NCI-H2171 treated with DMSO at 0.1 percent for 48 hours (cell line): ENCODE measurements around the gene CYGB.
"Not testable (repeated sequence)": the region's sequence is repeated elsewhere in the genome, so short reads cannot be mapped to it uniquely, and the experiment has no call there.

Experiments
- DNase-seq: peaks from one replicate; lab custom pipeline; 2025; lab: John Stamatoyannopoulos, UW

CYGB gene

GRCh38 chr17:76567634-76568432, 30.3 kb upstream of the CYGB start:
- DNase-seq = no peak

- DNase-seq = no peak
Observed at GRCh38 chr17:76566988-76567431, 29.5 kb upstream of the CYGB start.

- no peak for DNase-seq
Observed at GRCh38 chr17:76566613-76566943, 29.1 kb upstream of the CYGB start.

- no peak for DNase-seq
Observed at GRCh38 chr17:76565728-76566612, 28.5 kb upstream of the CYGB start.

GRCh38 chr17:76564991-76565727, 27.6 kb upstream of the CYGB start:
- DNase-seq = not testable (repeated sequence)

GRCh38 chr17:76563359-76563758, 25.9 kb upstream of the CYGB start:
- not testable (repeated sequence) for DNase-seq

GRCh38 chr17:76562734-76563148, 25.2 kb upstream of the CYGB start:
- DNase-seq = no peak

GRCh38 chr17:76561799-76562268, 24.3 kb upstream of the CYGB start:
- no peak for DNase-seq

- DNase-seq = no peak
Observed at GRCh38 chr17:76561332-76561731, 23.8 kb upstream of the CYGB start.

GRCh38 chr17:76560877-76561221, 23.3 kb upstream of the CYGB start:
- DNase-seq = no peak

- DNase-seq = no peak
Observed at GRCh38 chr17:76560036-76560876, 22.7 kb upstream of the CYGB start.

- DNase-seq = not testable (repeated sequence)
Observed at GRCh38 chr17:76559460-76559859, 22.0 kb upstream of the CYGB start.

- DNase-seq = peak; percentile 49
Observed at GRCh38 chr17:76558198-76559095, 20.9 kb upstream of the CYGB start.

- DNase-seq = peak; percentile 98
Observed at GRCh38 chr17:76557368-76558197, 20.1 kb upstream of the CYGB start.

- DNase-seq = peak; percentile 72
Observed at GRCh38 chr17:76556765-76557367, 19.4 kb upstream of the CYGB start.

GRCh38 chr17:76554131-76554530, 16.6 kb upstream of the CYGB start:
- DNase-seq = no peak

GRCh38 chr17:76553178-76553908, 15.8 kb upstream of the CYGB start:
- DNase-seq = no peak

GRCh38 chr17:76551685-76552084, 14.2 kb upstream of the CYGB start:
- no peak for DNase-seq
